KMS-11 (cell line): Measurements from ENCODE around the gene LAMA1.

Experiments
- H2AFZ ChIP-seq: fragments of 200-600 bp; sonication (generic); 2 replicates; pipeline ENCODE4 v1.6.1; 2016; ENCODE audit warnings: antibody characterized with exemption, mixed run types, low read depth
- H3K27ac ChIP-seq: fragments of 200-600 bp; sonication (generic); 2 replicates; pipeline ENCODE4 v1.6.1; 2016; ENCODE audit warnings: mild to moderate bottlenecking, mixed run types
- H3K27me3 ChIP-seq: fragments of 200-600 bp; sonication (generic); 2 replicates; pipeline ENCODE4 v1.6.1; 2017; ENCODE audit warnings: mild to moderate bottlenecking, low read depth, mixed run types, moderate library complexity; ENCODE audit not compliant: insufficient read depth
- H3K36me3 ChIP-seq: fragments of 200-600 bp; sonication (generic); 2 replicates; pipeline ENCODE4 v1.6.1; 2017; ENCODE audit warnings: mild to moderate bottlenecking, mixed run types; ENCODE audit not compliant: insufficient read depth
- H3K4me1 ChIP-seq: fragments of 200-600 bp; sonication (generic); 2 replicates; pipeline ENCODE4 v1.6.1; 2016; ENCODE audit warnings: mild to moderate bottlenecking, low read depth, mixed run types; ENCODE audit not compliant: poor library complexity, severe bottlenecking
- H3K4me2 ChIP-seq: fragments of 200-600 bp; sonication (generic); 2 replicates; pipeline ENCODE4 v1.7.0; 2016; ENCODE audit warnings: mild to moderate bottlenecking, mixed run types
- H3K4me3 ChIP-seq: fragments of 200-600 bp; sonication (generic); IDR thresholded peaks from 2 replicates; pipeline ENCODE4 v1.6.1; 2017; ENCODE audit warnings: low read depth, low read length, mixed read lengths; ENCODE audit not compliant: insufficient read depth
- H3K79me2 ChIP-seq: fragments of 200-600 bp; sonication (generic); 2 replicates; pipeline ENCODE4 v1.6.1; 2016; ENCODE audit warnings: low read depth, mixed run types; ENCODE audit not compliant: insufficient read depth
- H3K9ac ChIP-seq: fragments of 200-600 bp; sonication (generic); 2 replicates; pipeline ENCODE4 v1.6.1; 2016; ENCODE audit warnings: mild to moderate bottlenecking, mixed run types
- H4K20me1 ChIP-seq: fragments of 200-600 bp; sonication (generic); 2 replicates; pipeline ENCODE4 v1.6.1; 2016; ENCODE audit warnings: mild to moderate bottlenecking, mixed run types; ENCODE audit not compliant: insufficient read depth
- TF ChIP-seq, protein P1 (sequence below): fragments of 200-600 bp; sonication (generic); conservative IDR thresholded peaks from 2 replicates; pipeline ENCODE4 v1.6.1; 2017; ENCODE audit warnings: low read depth, mild to moderate bottlenecking, antibody characterized with exemption, low read length, moderate library complexity, mixed read lengths

The LAMA1 gene

DNA sequence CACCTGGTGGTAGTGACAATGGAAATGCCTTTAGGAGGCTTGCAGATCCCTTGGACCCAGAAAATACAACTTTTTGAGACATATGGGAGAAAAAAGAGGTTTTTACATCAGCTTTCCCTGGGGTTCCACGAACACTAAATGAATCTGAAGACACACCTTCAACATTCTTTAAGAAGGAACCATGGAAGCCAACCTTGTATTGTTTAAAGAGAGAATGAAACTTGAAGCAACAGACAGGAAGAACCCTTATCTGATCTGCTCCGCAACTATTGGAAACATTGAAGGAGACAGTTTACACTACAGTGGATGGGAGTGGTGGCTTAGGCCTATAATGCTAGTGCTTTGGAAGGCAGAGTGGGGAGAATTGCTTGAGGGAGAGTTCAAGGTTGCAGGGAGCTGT, 190.4 kb downstream of the LAMA1 start:
- H3K27me3 ChIP-seq: no peaks in the 10 kb centered on the region
- H3K9ac ChIP-seq: no peak overlapping the region
- H3K27ac ChIP-seq: no peak overlapping the region
- no peak overlapping the region for H2AFZ ChIP-seq
- no peaks in the 10 kb centered on the region for H3K79me2 ChIP-seq
- no peaks in the 10 kb centered on the region for H3K4me1 ChIP-seq
- TF ChIP-seq, protein P1, sequence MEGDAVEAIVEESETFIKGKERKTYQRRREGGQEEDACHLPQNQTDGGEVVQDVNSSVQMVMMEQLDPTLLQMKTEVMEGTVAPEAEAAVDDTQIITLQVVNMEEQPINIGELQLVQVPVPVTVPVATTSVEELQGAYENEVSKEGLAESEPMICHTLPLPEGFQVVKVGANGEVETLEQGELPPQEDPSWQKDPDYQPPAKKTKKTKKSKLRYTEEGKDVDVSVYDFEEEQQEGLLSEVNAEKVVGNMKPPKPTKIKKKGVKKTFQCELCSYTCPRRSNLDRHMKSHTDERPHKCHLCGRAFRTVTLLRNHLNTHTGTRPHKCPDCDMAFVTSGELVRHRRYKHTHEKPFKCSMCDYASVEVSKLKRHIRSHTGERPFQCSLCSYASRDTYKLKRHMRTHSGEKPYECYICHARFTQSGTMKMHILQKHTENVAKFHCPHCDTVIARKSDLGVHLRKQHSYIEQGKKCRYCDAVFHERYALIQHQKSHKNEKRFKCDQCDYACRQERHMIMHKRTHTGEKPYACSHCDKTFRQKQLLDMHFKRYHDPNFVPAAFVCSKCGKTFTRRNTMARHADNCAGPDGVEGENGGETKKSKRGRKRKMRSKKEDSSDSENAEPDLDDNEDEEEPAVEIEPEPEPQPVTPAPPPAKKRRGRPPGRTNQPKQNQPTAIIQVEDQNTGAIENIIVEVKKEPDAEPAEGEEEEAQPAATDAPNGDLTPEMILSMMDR: no peak
- H3K36me3 ChIP-seq: no peaks in the 10 kb centered on the region
- H4K20me1 ChIP-seq: no peaks in the 10 kb centered on the region
- H3K4me2 ChIP-seq: no peak overlapping the region
- no peak overlapping the region for H3K4me3 ChIP-seq

DNA sequence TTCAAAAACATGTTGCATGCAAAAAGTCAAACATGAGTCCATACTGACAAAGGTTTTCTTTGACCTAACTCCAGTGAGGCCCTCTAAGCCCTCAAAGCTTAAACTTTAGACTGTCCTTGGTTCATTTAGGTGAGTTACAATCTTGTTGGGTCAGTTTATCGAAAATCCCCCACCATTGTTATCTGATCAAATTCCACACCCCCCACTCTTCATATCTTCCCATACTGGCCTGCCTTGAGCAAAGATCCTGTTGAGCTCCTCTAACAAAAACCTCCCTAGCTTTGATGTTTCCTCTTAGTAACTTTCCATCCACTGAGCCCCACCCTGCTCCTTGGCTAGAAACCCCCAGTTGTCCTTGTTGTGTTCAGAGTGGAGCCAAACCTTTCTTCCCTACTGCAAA, 194.4 kb downstream of the LAMA1 start:
- H2AFZ ChIP-seq: no peak overlapping the region
- no peaks in the 10 kb centered on the region for H4K20me1 ChIP-seq
- H3K36me3 ChIP-seq: no peaks in the 10 kb centered on the region
- no peak overlapping the region for H3K4me2 ChIP-seq
- TF ChIP-seq, protein P1: no peak
- no peaks in the 10 kb centered on the region for H3K79me2 ChIP-seq
- H3K4me3 ChIP-seq: no peak overlapping the region
- H3K27ac ChIP-seq: no peak overlapping the region
- H3K9ac ChIP-seq: no peak overlapping the region
- H3K27me3 ChIP-seq: no peaks in the 10 kb centered on the region
- H3K4me1 ChIP-seq: no peaks in the 10 kb centered on the region

DNA sequence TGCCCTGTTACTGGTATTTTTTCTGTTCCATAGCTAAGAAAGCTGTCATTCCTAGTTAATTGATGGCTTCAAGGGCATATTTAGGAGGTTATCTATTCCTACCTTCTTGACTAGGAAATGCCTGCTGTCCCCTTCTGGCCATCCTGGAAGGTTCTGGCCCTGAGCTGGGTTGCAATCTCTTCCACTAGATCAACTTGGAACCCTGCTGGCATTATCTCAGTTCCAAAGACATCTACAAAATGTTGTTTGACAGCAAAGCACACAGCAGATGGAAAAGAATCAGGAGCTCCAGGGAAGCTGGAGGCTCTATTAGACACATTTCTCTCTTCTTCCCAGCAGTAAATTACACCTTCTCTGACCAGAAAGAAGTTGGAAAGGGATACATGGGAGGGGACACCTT, 196.0 kb downstream of the LAMA1 start:
- Histone ChIP-seq H3K4me2 (no peak overlapping the region), H3K79me2 (no peaks in the 10 kb centered on the region), H3K4me1 (no peaks in the 10 kb centered on the region), H2AFZ (no peak overlapping the region), H3K9ac (no peak overlapping the region), H3K4me3 (no peak overlapping the region), H3K36me3 (no peaks in the 10 kb centered on the region), H3K27me3 (no peaks in the 10 kb centered on the region), H3K27ac (no peak overlapping the region), H4K20me1 (no peaks in the 10 kb centered on the region)
- TF ChIP-seq, protein P1: no peak

DNA sequence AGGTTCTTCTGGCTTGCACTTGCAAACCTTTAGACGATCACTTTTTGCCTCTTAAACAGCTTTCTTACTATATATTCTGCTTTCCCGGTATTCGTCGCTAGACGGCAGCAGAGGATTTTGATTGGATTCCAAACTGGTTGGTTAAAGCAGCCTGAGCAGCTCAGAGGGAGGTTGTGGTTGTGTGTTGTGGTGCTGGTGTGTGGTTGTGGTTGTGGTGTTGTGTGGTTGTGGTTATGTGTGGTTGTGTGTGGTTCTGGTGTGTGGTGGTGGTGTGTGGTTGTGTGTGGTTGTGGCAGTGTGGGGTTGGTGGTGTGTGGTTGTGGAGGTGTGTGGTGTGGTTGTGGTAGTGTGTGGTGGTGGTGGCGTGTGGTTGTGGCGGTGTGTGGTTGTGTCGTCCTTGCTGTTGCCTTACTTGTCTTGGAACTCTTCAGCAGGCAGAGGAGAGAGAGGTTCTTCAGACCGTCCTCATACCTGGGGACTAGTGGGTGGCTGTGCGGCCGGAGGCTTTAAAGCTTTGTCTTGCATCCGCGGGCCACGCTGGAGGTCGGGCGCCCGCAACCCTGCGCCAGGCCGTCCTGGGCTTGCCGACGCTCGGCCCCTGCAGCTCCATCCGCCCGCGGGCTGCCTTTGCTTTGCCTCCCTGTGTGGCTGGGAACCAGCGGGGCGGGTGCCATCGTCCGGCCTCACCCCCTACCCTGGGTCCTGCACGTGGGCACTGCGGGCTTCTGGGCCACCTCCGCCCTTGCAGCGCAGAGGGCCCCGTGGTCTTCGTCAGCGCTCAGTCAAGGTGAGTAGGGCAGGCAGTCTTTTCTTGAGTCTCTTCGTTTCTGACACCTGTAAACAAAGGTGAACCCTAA, 197.3 kb downstream of the LAMA1 start:
- TF ChIP-seq, protein P1: peak; percentile 90
- no peak overlapping the region for H3K4me3 ChIP-seq

More for the DNA sequence above, 197.3 kb downstream of the LAMA1 start:
- Histone ChIP-seq H2AFZ (no peak overlapping the region), H3K79me2 (no peaks in the 10 kb centered on the region), H3K4me1 (no peaks in the 10 kb centered on the region), H3K9ac (no peak overlapping the region), H3K27ac (no peak overlapping the region), H3K4me2 (no peak overlapping the region), H3K27me3 (no peaks in the 10 kb centered on the region), H3K36me3 (no peaks in the 10 kb centered on the region), H4K20me1 (no peaks in the 10 kb centered on the region)
